CD4-positive, alpha-beta T cell treated with Interferon gamma for 1 hour (primary cell): Measurements from ENCODE around the gene EPS8.

Source experiments
- DNase-seq: peaks from one replicate; pipeline ENCODE4 v3.0.0-alpha.2; 2020

Gene EPS8

DNA sequence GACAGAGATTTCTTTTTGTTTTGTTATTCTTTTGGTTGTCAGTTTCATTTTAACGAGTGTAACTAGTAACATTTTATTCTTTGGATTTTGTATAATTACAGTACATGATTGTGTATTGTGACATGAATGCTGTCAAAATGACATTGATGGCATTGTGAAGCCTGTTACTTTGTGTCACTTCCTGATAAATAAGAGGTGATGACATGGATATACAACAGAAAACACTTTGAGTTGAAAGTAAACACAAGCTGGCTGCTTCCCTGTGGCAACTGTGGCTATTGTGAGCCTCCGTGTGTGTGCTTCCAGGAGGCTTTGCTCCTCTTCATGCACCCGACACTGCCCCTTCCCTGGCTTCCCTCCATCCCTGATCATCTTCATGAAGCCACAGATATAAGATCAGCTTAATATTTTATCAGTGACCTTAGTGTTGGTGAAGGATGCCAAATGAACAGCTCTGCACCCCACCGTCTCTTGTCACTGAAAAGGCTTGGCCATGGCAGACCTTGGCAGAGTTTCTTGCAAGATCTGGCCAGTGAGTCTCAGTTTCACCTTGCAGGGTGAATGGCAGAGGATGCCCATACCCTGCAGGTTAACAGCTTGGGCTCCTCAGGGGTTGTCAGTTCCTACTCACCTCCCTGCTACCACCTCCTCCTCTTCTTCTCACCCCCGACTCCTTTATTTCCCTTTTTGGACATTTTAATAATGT lies 191.9 kb downstream of the EPS8 start:
- DNase-seq, result no peak

DNA sequence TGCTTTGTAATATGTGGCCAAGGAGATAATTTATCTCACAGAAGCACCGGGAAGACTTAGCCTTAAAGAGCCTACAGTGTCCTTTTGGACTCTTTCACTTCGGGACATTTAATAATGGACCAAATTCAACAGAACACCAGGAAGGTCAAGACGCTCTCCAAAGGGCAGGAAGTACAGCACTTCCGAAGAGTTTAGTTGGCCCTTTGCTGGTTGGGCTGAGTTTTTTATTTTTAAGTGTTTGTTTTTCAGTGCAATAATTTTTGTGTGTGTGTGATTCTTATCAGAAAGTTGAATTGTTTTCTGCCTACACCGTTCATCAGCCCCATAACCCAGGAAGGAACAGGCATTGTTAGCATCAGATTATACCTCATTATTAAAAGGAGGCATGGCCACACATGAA lies 193.0 kb downstream of the EPS8 start:
- no peak for DNase-seq

DNA sequence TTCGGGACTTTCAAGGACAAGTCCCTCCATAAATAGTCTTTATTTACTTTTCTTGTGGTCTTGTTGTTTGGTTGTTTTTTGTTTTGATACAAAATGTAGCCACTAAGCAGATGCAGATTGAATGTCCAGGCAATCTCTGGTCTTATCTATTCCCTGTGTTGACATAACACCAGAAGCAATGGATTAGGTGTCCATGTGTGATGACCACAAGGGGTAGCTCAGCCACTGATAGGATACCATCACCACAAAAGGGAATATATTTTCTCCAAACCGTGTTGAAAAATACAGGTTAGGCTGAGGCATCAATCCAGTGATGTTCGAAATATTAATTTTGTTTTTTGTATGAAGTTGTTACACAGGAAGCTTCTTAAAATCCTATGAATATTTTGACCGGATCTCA lies 196.3 kb downstream of the EPS8 start:
- DNase-seq, result no peak

DNA sequence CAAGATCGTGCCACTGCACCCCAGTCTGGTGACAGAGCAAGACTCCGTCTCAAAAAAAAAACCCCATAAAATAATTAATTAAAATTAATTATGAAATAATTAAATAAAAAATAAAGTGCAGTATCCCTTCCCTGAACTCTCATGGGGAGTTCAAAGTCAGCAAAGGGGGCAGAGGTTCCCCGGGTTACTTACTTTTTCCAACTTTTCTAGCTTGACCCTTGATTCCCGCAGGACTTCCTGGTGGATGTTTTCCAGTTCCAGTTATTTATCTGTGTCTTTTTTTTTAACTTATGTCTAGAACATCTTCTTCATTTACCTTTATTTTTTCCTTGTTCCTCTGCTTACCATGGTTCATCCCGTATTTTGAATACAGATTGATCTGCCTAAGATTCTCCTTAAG lies 197.4 kb downstream of the EPS8 start:
- DNase-seq, result no peak

DNA sequence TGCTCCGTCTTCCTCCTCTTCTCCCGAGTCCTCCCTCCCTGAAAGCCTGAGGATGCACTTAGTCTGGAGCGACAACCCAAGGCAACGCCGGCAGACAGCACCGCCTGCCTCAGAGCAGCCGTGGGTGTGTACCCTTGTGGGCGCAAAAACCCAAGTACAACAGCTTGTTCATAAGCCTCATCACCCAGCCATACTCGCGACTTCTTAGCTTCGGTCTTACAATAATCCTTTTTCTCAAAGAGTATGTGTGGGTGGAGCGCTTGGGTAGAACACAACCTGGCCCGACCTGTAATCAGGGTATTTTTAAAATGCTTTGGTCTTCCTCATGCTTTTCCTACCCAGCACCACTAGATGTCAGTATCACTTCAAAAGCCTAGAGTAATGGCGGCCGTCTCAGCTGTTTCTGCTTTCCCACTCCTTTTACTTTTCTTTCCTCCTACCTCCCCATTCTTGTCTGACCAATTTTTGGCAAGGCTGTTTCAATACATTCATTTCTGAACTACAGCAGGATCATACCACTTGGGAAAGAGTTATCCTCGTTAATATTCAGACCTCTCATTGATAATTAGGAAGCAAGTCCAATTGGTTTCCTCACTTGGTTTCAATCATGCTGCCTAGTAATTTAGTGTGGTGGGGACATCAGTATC lies 198.9 kb downstream of the EPS8 start:
- DNase-seq, result peak; percentile 23

DNA sequence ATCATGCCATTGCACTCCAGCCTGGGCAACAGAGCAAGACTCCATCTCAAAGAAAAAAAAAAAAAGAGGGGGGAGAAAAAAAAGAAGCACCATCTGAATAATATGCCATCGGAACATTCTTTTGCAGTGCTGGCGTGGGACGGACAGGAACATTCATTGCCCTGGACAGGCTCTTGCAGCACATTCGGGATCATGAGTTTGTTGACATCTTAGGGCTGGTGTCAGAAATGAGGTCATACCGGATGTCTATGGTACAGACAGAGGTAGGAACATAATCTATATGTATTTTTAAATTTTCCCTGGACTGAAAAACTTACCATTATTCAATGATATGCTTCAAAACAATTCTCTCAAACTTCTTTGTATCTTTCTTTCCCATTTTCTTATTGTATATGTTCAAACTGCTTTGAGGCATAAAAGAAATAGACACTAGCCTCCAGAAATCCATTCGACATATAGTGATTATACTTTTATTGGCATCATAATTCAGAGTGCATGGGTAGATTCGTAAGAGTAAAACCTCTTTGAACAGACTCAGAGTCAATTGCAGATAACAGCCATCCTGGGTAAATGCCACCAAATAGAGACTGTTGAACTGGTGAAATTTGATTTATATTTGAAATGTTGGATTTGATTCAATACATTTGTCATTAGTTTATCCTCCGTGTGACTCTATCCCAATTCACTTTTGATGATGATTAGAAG lies 199.7 kb downstream of the EPS8 start:
- DNase-seq, result no peak

DNA sequence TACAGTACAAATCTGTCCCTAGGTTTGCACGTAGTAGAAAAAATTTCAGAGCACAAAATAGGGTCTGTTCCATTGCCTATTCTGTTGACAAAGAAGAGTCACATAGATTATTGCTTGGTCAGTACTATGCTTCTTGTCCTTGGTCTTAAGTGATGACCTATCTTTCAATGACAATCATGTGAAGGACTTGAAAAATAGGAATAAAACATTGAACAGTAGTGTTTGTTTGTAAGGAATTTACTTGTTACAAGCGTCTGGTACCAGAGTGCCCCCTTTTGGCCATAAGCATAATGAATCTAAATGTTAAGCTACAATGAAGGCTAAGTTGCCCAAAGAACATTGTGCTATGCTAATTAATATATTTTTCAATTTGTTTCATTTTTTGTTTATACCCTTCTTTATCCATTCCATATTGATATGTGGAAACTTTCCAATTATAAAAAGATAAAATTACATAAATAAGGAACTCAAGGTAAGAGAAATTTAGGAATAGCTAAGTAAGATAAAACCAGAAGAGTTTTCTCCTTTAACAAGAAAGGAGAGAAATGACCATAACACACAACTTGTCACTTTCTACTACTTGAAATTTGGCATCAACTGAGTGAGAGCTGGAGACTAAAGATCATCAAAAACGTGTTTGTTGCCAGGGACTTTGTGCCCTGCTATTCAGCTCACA lies 204.7 kb downstream of the EPS8 start:
- no peak for DNase-seq

DNA sequence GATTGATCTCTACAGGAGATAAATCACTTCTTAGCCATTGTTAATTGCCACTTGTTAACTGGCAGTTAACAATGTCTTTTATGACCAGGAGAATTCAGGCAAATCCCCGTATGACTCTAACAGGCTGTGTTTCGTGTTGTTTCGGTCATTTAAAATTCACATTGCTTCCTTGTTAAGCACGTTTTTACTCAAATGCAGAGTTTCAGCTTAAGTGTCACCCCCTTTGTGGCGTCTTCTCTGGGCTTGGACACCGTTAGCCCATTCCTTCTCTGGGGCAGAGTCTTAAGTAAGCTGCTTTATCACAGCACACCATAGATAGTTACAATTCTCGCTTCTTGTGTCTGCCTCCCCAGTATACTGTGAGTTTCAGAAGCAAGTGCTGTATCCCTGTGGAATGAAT lies 205.4 kb downstream of the EPS8 start:
- DNase-seq, result no peak

DNA sequence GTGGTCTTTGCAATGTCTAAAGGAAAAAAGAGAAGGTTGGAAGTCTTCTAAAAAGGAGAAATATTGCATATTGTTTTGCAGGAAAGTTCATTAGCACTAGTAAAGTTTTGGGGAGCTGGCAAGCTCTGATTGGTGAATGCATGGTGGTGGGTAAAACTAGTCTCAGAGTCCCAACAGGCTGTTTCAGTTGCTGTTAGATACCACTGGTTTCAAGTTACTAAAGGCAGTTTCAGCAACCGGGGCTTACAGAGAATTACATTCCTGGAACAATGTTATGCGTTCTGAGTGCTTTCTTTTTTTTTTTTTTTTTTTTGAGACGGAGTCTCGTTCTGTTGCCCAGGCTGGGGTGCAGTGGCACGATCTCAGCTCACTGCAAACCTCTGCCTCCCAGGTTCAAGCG lies 208.2 kb downstream of the EPS8 start:
- no peak for DNase-seq

DNA sequence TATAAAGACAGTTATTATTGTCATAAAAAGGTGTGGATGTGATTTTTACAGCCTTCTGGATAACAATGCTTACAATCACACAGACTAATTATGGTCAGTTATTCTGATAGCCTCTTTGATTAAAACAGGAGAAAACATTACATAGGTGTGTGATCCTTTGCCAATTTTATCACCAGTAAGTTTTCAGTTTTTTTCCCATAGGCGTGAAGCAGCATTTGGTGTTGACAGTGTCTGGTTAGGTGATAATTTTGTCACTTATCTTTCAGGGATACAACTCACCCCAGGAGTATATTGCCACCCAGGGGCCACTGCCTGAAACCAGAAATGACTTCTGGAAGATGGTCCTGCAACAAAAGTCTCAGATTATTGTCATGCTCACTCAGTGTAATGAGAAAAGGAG lies 208.8 kb downstream of the EPS8 start:
- no peak for DNase-seq

DNA sequence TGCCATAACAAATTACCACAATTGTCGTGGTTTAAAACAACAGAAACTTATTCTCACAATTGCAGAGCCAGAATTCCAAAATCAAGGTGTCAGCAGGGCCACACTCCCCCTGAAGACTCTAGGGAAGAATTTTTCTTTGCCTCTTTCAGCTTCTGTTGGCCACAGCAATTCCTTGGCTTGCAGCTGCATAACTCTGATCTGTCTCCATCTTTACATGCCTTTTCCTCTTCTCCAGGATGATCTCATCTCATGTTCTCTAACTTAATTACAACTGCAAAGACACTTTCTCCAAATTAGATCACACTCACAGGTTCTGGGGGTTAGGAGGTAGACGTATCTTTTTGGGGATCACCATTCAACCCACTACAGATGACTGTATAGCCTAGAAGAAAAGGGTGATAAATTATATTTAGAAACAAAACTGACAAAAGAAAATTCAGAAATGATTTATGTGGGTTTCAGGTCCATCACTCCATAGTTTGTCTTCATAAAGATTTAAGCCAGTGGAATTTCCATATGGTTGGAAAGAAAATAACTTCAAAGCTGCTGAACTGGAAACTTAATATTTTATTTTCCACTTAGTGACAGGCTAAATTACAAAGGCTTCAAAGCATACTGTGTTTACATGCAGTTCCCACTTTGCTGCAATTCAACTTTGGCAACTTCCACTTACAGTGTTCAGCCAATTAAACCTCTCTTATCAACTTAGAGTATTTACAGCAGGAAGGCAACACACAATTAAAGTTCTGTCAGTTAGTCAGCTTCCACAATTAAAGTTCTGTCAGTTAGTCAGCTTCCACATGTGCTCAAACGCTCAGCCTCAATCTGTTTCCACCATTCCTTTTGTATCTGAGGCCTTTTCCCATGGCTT lies 213.3 kb downstream of the EPS8 start:
- no peak for DNase-seq

DNA sequence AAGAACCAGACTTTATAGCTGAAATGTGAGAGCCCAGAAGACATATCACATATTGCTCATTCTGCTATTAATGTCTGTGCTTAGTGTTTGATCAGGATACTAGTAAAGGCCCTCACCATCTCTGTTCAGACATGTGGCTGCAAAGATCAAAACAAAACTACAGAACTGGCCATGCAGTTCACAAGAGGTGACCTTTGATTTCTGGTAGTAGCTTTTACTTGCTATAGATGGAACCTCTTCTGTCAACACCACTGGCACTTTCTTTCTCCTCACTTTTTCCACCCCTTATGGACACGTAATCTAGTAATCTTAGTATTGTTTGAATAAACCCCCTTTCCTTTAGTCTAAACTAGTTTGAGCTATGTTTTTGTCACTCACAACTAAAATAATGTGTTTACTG lies 214.8 kb downstream of the EPS8 start:
- no peak for DNase-seq
